ACC112 (cell line): ENCODE measurements around the gene LYZL1.
"Not testable (repeated sequence)": the region's sequence is repeated elsewhere in the genome, so short reads cannot be mapped to it uniquely, and the experiment has no call there.

Experiments used
- H2AFZ ChIP-seq: fragments of 200-600 bp; sonication (generic); one replicate; pipeline ENCODE4 v1.6.0; 2017; ENCODE audit warnings: antibody characterized with exemption, low read length; ENCODE audit not compliant: unreplicated experiment
- H3K27ac ChIP-seq: fragments of 200-600 bp; sonication (generic); 2 replicates; pipeline ENCODE4 v1.5.1; 2014; ENCODE audit warnings: low read depth, mild to moderate bottlenecking, antibody characterized with exemption, low read length, moderate library complexity
- H3K27me3 ChIP-seq: fragments of 200-600 bp; sonication (generic); 2 replicates; pipeline ENCODE4 v1.6.1; 2014; ENCODE audit warnings: mild to moderate bottlenecking, antibody characterized with exemption, low read length, moderate library complexity, mixed read lengths; ENCODE audit not compliant: insufficient read depth
- H3K36me3 ChIP-seq: fragments of 200-600 bp; sonication (generic); 2 replicates; pipeline ENCODE4 v1.6.1; 2016; ENCODE audit warnings: mild to moderate bottlenecking, antibody characterized with exemption, low read length, moderate library complexity, mixed read lengths; ENCODE audit not compliant: insufficient read depth
- H3K4me1 ChIP-seq: fragments of 200-600 bp; sonication (generic); one replicate; pipeline ENCODE4 v1.6.1; 2016; ENCODE audit warnings: low read length, mixed read lengths; ENCODE audit not compliant: insufficient read depth, unreplicated experiment, control insufficient read depth
- H3K4me3 ChIP-seq: fragments of 200-600 bp; sonication (generic); 2 replicates; pipeline ENCODE4 v1.5.1; 2014; ENCODE audit warnings: mild to moderate bottlenecking, low read depth, low read length
- H3K79me2 ChIP-seq: fragments of 200-600 bp; sonication (generic); one replicate; pipeline ENCODE4 v1.6.0; 2016; ENCODE audit warnings: low read length; ENCODE audit not compliant: control insufficient read depth, unreplicated experiment, insufficient read depth

Gene LYZL1

GRCh38 chr10:29279779-29280487 is 8.9 kb upstream of the LYZL1 start:
- Histone ChIP-seq H3K27me3 (peaks cover 34% of the 10 kb centered on the region), H2AFZ (no peak overlapping the region), H3K4me1 (no peaks in the 10 kb centered on the region), H3K79me2 (no peaks in the 10 kb centered on the region), H3K27ac (no peak overlapping the region), H3K36me3 (no peaks in the 10 kb centered on the region), H3K4me3 (no peak overlapping the region)

GRCh38 chr10:29280488-29280840 is 8.4 kb upstream of the LYZL1 start:
- Histone ChIP-seq H3K27me3 (peaks cover 34% of the 10 kb centered on the region), H3K36me3 (no peaks in the 10 kb centered on the region), H3K79me2 (no peaks in the 10 kb centered on the region), H2AFZ (no peak overlapping the region), H3K4me3 (no peak overlapping the region), H3K27ac (no peak overlapping the region), H3K4me1 (no peaks in the 10 kb centered on the region)

- H3K27ac ChIP-seq: no peak overlapping the region
- no peaks in the 10 kb centered on the region for H3K79me2 ChIP-seq
- peaks cover 43% of the 10 kb centered on the region for H3K27me3 ChIP-seq
- H3K4me1 ChIP-seq: no peaks in the 10 kb centered on the region
- no peaks in the 10 kb centered on the region for H3K36me3 ChIP-seq
- H3K4me3 ChIP-seq: no peak overlapping the region
- H2AFZ ChIP-seq: no peak overlapping the region
Measured at GRCh38 chr10:29285624-29286051, 3.2 kb upstream of the LYZL1 start.

GRCh38 chr10:29287635-29288034 is 1.2 kb upstream of the LYZL1 start:
- H3K79me2 ChIP-seq: no peaks in the 10 kb centered on the region
- no peak overlapping the region for H3K27ac ChIP-seq
- no peak overlapping the region for H3K4me3 ChIP-seq
- H3K36me3 ChIP-seq: no peaks in the 10 kb centered on the region
- no peaks in the 10 kb centered on the region for H3K4me1 ChIP-seq
- H2AFZ ChIP-seq: no peak overlapping the region
- peaks cover 34% of the 10 kb centered on the region for H3K27me3 ChIP-seq

- H3K27me3 ChIP-seq: peaks cover 25% of the 10 kb centered on the region
- H3K27ac ChIP-seq, H3K36me3 ChIP-seq, H3K4me3 ChIP-seq, H3K79me2 ChIP-seq, H2AFZ ChIP-seq, H3K4me1 ChIP-seq: not testable (repeated sequence)
Measured at GRCh38 chr10:29291561-29291960, 2.7 kb downstream of the LYZL1 start.

- H3K27ac ChIP-seq, H3K4me1 ChIP-seq, H2AFZ ChIP-seq, H3K36me3 ChIP-seq, H3K79me2 ChIP-seq, H3K4me3 ChIP-seq: not testable (repeated sequence)
- H3K27me3 ChIP-seq: peaks cover 17% of the 10 kb centered on the region
Measured at GRCh38 chr10:29292406-29292805, 3.5 kb downstream of the LYZL1 start.

GRCh38 chr10:29295813-29296212 is 6.9 kb downstream of the LYZL1 start:
- H3K4me3 ChIP-seq: no peak overlapping the region
- no peak overlapping the region for H3K27ac ChIP-seq
- peaks cover 11% of the 10 kb centered on the region; the same call in 1 of the 2 replicates for H3K27me3 ChIP-seq
- H3K36me3 ChIP-seq: 0 out of 2 replicates have a peak, but pooled peaks cover 3% of the 10 kb centered on the region
- no peaks in the 10 kb centered on the region for H3K4me1 ChIP-seq
- H2AFZ ChIP-seq: no peak overlapping the region
- H3K79me2 ChIP-seq: no peaks in the 10 kb centered on the region

GRCh38 chr10:29297678-29298077 is 8.8 kb downstream of the LYZL1 start:
- Histone ChIP-seq H3K27me3 (peaks cover 11% of the 10 kb centered on the region; the same call in 1 of the 2 replicates), H3K4me3 (no peak overlapping the region), H3K27ac (no peak overlapping the region), H3K79me2 (no peaks in the 10 kb centered on the region), H2AFZ (no peak overlapping the region), H3K36me3 (0 out of 2 replicates have a peak, but pooled peaks cover 3% of the 10 kb centered on the region), H3K4me1 (no peaks in the 10 kb centered on the region)

- 0 out of 2 replicates have a peak, but pooled peaks cover 3% of the 10 kb centered on the region for H3K36me3 ChIP-seq
- peaks cover 4% of the 10 kb centered on the region for H3K4me1 ChIP-seq
- H2AFZ ChIP-seq: no peak overlapping the region
- no peak overlapping the region for H3K4me3 ChIP-seq
- no peaks in the 10 kb centered on the region for H3K79me2 ChIP-seq
- H3K27me3 ChIP-seq: peaks cover 4% of the 10 kb centered on the region; the same call in 1 of the 2 replicates
- no peak overlapping the region for H3K27ac ChIP-seq
Measured at GRCh38 chr10:29301359-29301910, 12.6 kb downstream of the LYZL1 start.

- Histone ChIP-seq H3K27ac (no peak overlapping the region), H3K79me2 (no peaks in the 10 kb centered on the region), H2AFZ (no peak overlapping the region), H3K36me3 (0 out of 2 replicates have a peak, but pooled peaks cover 3% of the 10 kb centered on the region), H3K4me1 (peaks cover 4% of the 10 kb centered on the region), H3K4me3 (no peak overlapping the region), H3K27me3 (peaks cover 3% of the 10 kb centered on the region; the same call in 1 of the 2 replicates)
Measured at GRCh38 chr10:29302499-29302898, 13.6 kb downstream of the LYZL1 start.
